ENCODE measurements around the gene TTLL11.

DNA sequence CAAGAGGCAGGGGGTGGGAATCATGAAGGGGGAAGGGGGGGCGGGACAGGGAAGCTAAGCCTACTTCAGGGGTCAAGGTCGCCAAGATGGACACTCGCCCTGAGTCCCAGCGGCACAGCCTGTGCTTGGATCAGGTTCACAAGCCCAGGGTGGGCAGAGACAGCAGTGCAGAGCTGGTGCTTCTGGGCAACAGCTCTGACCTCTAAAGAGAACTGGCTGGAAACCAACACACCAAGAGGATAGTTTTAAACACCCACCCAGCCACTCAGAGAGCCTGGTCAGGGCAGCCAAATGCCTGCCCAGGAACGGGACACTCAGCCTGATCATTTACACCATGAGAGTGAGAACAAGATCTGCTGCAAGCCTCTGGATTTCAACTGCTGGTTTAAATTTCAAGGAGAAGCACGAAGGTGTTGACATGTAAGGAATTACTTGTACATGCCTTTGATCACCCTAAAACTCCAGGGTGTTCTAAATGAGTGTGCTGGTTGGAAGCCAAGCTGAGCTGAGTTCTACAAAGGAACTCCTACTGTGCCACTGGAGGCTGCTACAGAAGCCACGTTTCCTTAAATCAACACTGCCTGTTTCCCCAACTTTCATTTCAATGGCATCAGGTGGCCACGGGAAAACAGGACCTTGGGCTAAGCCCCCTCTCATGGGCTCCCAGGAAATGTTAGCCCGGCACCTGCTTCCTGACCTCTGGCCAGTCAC is 91.5 kb downstream of the TTLL11 start:
- TF ChIP-seq, protein P1, sequence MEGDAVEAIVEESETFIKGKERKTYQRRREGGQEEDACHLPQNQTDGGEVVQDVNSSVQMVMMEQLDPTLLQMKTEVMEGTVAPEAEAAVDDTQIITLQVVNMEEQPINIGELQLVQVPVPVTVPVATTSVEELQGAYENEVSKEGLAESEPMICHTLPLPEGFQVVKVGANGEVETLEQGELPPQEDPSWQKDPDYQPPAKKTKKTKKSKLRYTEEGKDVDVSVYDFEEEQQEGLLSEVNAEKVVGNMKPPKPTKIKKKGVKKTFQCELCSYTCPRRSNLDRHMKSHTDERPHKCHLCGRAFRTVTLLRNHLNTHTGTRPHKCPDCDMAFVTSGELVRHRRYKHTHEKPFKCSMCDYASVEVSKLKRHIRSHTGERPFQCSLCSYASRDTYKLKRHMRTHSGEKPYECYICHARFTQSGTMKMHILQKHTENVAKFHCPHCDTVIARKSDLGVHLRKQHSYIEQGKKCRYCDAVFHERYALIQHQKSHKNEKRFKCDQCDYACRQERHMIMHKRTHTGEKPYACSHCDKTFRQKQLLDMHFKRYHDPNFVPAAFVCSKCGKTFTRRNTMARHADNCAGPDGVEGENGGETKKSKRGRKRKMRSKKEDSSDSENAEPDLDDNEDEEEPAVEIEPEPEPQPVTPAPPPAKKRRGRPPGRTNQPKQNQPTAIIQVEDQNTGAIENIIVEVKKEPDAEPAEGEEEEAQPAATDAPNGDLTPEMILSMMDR (conservative IDR thresholded peaks at IDR 0.05; ENCODE audit: low read length), result no peak
- no peak for TF ChIP-seq EZH2phosphoT487 (IDR thresholded peaks at IDR 0.05; ENCODE audit: borderline replicate concordance)

Measured in Loucy (cell line).